GM18511 (cell line): ENCODE measurements around the gene NRN1L.
A peak's percentile ranks its signal among the peaks of the same experiment; 100 is the strongest.
"Not testable (repeated sequence)": the region's sequence is repeated elsewhere in the genome, so short reads cannot be mapped to it uniquely, and the experiment has no call there.

Experiments
- ATAC-seq: cut with Tn5 transposase; IDR thresholded peaks from one replicate; pipeline ENCODE4 v1.9.1; 2021; ENCODE audit warnings: mild to moderate bottlenecking, moderate library complexity; ENCODE audit not compliant: unreplicated experiment

Gene NRN1L

DNA sequence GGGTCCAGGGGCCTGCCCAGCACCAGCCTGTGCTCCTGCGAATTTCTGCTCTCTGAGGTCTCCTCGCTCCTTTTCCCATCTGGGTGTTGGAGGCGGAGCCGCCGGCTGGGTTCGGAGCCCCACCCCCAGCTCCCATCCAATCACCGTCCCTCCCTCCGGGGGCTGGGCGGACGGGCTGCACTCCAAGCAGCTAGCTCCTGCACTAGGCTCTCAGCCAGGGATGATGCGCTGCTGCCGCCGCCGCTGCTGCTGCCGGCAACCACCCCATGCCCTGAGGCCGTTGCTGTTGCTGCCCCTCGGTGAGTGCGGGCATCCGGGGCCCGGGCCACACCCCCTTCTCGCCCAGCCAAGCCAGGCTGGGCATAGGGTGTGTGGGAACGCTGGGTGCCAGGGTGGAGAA lies at the start of gene NRN1L:
Gene NRN1L (plus strand): TSS at position 202 of the 400 bp plus-strand sequence. CDS start 19 bp downstream, at position 221.
- ATAC-seq = no peak

DNA sequence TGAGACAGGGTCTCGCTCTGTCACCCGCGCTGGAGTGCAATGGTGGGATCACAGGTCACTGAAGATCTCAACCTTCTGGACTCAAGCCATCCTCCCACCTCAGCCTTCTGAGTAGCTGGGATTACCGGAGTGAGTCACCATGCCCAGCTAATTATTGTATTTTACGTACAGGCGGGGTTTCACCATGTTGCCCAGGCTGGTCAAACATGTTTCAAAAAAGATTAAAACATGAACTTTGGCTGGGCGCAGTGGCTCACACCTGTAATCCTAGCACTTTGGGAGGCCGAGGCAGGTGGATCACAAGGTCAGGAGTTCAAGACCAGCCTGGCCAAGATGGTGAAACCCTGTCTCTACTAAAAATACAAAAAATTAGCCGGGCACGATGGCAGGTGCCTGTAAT lies 47.5 kb upstream of the NRN1L start:
- ATAC-seq = not testable (repeated sequence)

DNA sequence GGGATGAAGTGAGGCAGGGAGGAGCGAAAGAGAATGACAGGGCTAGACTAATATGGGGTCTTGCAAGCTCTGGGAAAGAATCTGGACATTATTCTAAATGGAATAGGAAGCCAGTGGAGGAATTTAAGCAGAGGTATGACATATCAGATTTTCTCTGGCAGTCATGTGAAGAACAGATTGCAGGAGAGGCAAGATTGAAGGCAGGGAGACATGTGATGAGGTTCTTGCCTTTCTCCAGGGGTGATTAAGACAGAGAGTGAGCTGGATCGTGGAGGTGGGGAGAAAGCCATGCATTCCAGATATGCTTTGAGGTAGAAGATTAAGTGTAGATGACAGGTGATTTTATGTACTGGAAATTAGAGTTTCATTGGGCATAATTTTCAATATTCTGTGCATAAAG lies 46.9 kb upstream of the NRN1L start:
- ATAC-seq = no peak

- ATAC-seq = no peak
Measured at GRCh38 chr16:67841198-67841815, 43.4 kb upstream of the NRN1L start.

GRCh38 chr16:67841816-67842508 lies 42.7 kb upstream of the NRN1L start, which contains the start of gene THAP11:
Gene THAP11, plus strand, starts transcription at chr16:67842320. Its CDS starts 235 bp downstream, at chr16:67842555.
- ATAC-seq = peak; percentile 49

GRCh38 chr16:67842509-67843342 lies 42.0 kb upstream of the NRN1L start:
- ATAC-seq = peak; percentile 14

DNA sequence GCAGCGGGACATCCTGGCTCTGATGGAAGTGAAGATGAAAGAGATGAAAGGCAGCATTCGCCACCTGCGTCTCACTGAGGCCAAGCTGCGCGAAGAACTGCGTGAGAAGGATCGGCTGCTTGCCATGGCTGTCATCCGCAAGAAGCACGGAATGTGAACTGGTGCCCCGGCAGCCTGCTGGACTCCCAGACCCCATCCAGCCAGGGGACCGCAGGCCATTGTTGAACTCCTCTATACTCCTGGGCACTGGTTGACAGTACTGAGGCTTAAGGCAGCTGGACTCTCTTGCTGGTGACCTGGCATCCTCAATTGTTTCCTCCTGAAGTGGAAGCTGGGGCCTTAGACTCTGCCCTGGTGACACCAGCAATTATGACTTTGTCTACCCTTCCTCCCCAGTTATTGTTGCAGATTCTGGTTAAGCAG lies 41.3 kb upstream of the NRN1L start:
- no peak for ATAC-seq

- no peak for ATAC-seq
Measured at GRCh38 chr16:67844497-67844896, 40.2 kb upstream of the NRN1L start.

DNA sequence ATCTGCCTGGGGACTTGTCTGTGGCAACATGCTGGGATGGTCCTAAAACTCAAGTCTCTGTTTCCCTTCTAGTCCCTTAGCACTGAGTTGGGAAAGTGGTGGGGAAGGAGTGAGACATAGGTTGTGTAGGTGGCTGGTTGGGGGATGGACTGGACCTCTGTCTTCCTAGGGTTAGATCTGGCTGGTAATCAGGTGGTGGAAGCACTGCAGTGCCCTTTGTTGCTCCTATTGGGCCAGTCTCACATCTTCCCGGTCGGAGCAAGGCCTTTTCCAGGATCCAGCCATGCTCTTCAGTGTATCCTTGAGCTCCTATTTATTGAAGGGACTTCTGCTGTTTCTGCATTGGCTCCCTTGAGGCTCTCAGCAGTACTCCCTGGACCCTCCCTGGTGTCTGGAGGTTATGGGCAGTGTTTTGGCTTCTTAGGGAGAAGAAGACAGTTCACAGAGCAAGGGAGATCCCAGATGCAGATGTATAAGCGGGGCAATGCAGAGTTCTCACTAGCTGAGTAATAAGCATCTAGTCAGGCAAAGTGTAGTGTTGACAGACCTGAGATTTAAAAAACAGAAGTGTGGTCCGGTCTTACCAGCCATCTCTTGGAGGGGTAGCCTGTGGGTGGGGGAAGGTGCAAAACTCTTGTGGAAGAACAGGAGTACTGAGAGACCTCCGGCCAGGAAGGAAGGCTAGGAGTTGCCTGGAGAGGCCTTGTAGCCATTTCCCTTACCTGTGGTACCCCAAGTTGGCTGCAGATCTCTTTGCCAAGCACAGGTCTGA lies 39.2 kb upstream of the NRN1L start:
- ATAC-seq = no peak

GRCh38 chr16:67846063-67846319 lies 38.7 kb upstream of the NRN1L start:
- no peak for ATAC-seq

DNA sequence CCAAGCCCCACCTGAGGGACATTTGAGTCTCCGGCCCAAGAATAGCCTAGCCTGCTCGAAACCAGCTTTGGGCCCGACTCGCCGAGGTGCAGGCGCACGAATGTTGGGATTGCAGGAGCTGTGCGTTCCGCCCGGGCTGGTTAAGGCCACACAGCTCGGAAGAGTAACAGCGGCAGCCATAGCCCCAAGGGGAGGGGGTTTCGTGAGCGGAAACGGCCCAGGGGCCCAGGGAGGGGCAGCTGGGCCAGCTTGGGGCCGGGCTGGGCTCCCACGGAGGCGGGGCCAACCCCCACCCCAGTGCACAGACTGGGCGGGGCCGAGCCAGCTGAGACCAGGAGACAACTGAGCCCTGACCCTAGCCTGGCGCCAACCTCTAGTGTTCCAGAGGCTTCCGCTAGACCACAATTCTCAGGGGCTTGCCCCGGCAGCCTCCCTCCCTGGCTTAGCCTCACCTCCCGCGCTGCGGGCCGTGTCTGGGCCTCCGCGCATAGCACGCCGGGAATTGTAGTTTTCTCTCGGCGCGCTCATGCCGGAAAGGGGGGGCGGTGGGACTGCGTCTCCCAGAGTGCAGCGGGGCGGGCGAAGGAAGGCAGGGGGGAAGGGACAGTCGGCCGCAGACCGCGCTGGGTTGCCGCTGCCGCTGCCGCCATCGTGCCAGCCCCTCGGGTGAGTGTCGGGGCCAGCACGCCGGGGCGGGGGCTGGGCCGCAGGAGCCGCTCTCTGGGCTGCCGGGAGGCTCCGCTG lies 38.2 kb upstream of the NRN1L start, which contains the start of gene NUTF2:
Gene NUTF2 (plus strand): TSS at position 614 of the 744 bp plus-strand sequence. CDS start 18,198 bp downstream, outside the sequence.
- peak; percentile 62 for ATAC-seq

DNA sequence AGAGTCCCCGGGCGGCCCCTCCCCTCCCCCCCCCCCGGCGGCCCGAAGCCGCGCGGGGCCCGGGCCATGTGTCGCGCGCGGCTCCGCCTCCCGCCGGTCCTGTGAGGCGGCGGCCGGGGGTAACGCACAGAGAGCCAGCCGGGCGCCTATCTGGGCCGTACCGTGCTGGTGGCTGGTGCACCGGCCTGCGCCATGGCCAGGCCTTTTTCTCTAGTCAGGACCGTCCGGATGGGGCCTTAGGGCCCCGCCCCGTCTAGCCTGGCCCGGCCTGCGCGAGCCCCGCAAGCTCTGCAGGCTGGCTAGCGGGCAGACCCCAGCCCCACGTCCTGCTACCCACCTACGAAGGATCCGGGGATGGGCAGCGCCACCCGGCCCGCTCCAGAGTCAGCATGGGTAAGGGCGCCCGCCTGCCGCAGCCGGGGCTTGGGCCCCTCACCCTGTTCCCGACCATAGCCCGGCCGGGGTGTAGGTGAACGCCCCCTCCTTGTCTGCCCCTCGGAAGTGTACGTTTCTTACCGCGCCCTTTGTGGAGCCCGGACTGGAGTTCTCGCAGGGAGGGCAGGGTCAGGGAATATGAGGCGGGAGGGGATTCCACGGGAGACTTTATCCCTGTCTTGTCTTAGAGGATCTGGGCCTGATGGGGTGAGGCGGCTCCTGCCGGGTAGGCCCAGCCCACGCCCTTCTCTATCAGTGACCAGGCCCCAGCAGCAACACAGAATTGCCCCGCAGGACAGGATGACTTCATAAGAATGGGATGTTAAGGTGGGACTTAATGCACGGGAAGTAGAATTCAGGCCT lies 37.4 kb upstream of the NRN1L start, which contains the start of gene CENPT:
Gene CENPT (minus strand): TSS at position 630 of the 798 bp plus-strand sequence. CDS start 13,834 bp downstream, outside the sequence.
- ATAC-seq = peak; percentile 51

- no peak for ATAC-seq
Measured at GRCh38 chr16:67848118-67848517, 36.6 kb upstream of the NRN1L start.

DNA sequence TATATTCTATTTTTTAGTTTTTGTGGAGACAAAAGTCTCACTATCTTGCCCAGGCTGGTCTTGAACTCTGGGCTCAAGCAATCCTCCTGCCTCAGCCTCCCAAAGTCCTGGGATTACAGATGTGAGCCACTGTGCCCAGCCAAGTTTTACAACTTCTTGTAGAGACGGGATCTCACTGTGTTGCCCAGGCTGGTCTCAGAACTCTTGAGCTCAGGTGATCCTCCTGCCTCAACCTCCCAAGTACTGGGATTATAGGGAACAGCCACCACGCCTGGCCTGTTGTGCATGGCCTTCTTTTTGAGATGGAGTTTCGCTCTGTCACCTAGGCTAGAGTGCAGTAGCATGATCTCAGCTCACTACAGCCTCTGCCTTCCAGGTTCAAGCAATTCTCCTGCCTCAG lies 31.0 kb upstream of the NRN1L start:
- no peak for ATAC-seq

- no peak for ATAC-seq
Measured at GRCh38 chr16:67855789-67856188, 28.9 kb upstream of the NRN1L start.

DNA sequence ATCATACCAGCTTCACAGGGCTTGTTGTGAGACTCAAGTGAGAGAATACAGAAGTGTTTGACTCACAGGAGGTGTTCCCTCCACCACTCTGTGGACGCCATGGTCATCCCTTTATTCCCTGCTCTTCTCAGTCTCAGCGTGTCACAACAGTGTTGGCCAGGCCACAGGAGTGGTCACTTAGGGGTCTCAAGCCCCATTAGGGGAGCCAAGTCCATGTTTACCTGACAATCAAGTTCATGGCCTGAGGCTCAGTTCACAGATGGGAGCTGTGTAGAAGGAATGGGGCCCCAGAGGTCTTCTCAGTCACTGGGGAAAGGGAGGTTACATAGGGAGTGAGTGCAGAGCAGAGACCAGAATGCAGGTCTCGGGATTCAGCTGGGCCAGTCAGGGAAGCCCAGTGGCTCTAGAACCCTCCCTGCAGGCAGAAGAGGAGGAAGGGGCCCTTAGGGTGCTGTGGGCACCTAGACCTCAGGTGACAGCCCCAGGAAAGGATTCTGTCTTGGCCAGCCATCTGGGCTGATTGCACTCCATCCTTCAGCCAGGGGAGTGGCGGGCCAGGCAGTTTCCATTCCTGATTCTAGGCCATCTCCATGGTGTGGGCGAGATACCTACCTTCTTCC lies 27.6 kb upstream of the NRN1L start:
- ATAC-seq = no peak

GRCh38 chr16:67857547-67858233 lies 27.0 kb upstream of the NRN1L start:
- no peak for ATAC-seq

DNA sequence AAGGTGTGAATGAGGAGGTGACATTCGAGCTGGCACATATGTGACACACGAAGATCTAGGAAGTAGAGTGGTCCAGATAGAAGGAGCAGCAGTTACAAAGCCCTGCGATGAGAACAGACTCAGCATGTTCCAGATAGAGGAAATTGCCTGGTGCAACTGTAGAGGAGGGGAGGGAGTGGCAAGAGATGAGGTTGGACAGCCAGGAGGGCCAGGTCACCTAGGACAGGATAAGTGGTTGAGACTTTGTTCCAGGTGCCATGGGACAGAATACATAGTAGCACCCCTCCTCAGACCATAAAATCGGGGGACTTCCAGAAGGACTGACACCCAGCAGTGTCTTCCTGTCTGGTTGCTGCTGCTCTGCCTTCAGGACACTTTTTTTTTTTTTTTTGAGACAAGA lies 26.2 kb upstream of the NRN1L start:
- ATAC-seq = no peak
